Skin epidermis (tissue), 12 donors: Measurements from ENCODE around the gene RPTOR.
"Not testable (repeated sequence)": the region's sequence is repeated elsewhere in the genome, so short reads cannot be mapped to it uniquely, and the experiment has no call there.

Experiments
- H3K27ac ChIP-seq, 21 experiments: fragments of 200-600 bp; sonication (generic) in 11 of 21; one replicate each; pipeline ENCODE4 v1.5.0; 2020; ENCODE audit warnings: mild to moderate bottlenecking in 3 of 21, inconsistent platforms in 2 of 21, moderate library complexity in 2 of 21
- H3K4me3 ChIP-seq, 7 experiments: fragments of 200-600 bp; sonication (generic) in 2 of 7; one replicate each; pipeline ENCODE4 v1.5.0; 2020; ENCODE audit warnings: inconsistent platforms in 2 of 7, mild to moderate bottlenecking in 2 of 7, moderate library complexity in 1 of 7

RPTOR gene, protein sequence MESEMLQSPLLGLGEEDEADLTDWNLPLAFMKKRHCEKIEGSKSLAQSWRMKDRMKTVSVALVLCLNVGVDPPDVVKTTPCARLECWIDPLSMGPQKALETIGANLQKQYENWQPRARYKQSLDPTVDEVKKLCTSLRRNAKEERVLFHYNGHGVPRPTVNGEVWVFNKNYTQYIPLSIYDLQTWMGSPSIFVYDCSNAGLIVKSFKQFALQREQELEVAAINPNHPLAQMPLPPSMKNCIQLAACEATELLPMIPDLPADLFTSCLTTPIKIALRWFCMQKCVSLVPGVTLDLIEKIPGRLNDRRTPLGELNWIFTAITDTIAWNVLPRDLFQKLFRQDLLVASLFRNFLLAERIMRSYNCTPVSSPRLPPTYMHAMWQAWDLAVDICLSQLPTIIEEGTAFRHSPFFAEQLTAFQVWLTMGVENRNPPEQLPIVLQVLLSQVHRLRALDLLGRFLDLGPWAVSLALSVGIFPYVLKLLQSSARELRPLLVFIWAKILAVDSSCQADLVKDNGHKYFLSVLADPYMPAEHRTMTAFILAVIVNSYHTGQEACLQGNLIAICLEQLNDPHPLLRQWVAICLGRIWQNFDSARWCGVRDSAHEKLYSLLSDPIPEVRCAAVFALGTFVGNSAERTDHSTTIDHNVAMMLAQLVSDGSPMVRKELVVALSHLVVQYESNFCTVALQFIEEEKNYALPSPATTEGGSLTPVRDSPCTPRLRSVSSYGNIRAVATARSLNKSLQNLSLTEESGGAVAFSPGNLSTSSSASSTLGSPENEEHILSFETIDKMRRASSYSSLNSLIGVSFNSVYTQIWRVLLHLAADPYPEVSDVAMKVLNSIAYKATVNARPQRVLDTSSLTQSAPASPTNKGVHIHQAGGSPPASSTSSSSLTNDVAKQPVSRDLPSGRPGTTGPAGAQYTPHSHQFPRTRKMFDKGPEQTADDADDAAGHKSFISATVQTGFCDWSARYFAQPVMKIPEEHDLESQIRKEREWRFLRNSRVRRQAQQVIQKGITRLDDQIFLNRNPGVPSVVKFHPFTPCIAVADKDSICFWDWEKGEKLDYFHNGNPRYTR (N-terminal part only)

DNA sequence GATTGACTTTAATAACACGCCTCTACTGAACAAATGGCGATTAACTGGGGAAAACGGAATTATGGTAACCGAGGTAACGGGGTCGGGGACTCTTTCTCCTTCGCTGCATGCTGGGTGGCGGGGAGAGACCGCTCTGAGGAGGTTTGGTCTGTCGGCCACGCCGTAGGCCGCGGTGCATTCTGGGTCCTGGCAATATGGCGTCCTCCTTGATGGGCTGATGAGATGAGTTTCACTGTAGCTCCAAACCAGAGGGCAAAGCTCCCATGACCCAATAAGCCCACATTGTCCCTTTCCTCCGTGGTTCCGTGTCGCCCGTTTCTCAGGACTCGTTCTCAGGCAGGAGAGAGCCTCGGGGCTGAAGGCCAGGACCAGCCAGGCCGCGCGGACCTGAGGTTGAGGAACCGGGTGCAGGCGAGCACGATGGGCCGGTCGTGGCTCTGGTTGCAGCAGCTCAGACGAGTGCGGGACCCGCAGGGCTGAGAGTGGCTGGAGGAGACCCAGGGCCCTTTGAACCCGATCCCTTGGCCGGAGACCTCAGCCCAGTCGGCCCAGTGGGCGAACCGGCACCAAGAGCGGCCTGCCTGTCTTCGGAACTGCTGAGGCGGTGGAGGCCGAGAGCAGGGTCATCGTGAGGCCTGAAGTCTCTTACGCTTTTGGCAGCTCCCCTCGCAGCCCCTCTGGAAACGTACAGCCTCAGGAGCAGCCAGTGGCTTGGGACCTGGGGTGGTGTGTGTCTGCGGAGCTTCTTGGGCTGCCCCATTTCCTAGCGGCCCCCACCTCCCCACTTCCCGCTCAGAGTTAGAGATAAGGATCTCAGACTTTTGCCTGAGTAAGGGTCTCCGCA lies at the start of gene RPTOR:
TSS of gene RPTOR (plus strand) at position 184 of the 844 bp plus-strand sequence. CDS start 792 bp downstream, outside the sequence.
- Histone ChIP-seq H3K4me3 (peak within 1 kb of the TSS; percentile 80 to 98 (median 92)), H3K27ac (peak within 1 kb of the TSS; percentile 62 to 91 (median 88))

- H3K4me3 ChIP-seq: no peak overlapping the region
- H3K27ac ChIP-seq: peak overlapping the region in 3 of 21 experiments; percentile 37 to 60 (median 37)
These were observed 46.9 kb upstream of the RPTOR start for GRCh38 chr17:80497726-80498241.

GRCh38 chr17:80498242-80498919 lies 46.3 kb upstream of the RPTOR start:
- Histone ChIP-seq H3K4me3 (no peak overlapping the region), H3K27ac (peak overlapping the region in 5 of 21 experiments; percentile 10 to 60 (median 37))

DNA sequence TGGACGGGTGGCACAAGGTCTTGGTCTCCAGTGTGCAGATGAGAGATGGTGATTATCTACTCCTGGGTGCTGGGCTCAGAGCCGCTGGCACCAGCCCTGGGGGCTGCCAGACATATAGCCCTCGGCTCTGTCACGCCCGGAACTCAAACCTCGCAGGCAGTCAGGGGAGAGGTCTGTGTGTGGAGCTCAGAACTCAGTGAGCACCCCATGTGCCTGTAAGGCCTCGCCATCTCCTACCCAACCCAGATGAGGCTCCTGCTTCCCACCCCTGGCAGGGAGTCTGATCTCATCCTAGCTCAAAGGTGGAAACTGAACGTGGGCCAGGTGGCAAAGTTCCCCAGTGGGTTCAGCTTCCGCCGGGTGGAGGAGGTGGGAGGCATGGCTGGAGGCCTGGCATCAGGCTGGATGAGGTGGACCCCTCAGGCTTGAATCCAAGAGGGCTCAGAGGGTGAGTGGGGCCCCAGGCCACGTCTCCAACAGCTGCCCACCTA lies 45.7 kb upstream of the RPTOR start:
- H3K4me3 ChIP-seq: no peak overlapping the region
- peak overlapping the region in 3 of 21 experiments; percentile 10 to 60 (median 37) for H3K27ac ChIP-seq

- Histone ChIP-seq H3K27ac (no peak overlapping the region), H3K4me3 (no peak overlapping the region)
These were observed 45.1 kb upstream of the RPTOR start for GRCh38 chr17:80499560-80499959.

GRCh38 chr17:80499961-80500665 lies 44.5 kb upstream of the RPTOR start:
- no peak overlapping the region for H3K4me3 ChIP-seq
- peak overlapping the region in 1 of 21 experiments; percentile 73 for H3K27ac ChIP-seq

DNA sequence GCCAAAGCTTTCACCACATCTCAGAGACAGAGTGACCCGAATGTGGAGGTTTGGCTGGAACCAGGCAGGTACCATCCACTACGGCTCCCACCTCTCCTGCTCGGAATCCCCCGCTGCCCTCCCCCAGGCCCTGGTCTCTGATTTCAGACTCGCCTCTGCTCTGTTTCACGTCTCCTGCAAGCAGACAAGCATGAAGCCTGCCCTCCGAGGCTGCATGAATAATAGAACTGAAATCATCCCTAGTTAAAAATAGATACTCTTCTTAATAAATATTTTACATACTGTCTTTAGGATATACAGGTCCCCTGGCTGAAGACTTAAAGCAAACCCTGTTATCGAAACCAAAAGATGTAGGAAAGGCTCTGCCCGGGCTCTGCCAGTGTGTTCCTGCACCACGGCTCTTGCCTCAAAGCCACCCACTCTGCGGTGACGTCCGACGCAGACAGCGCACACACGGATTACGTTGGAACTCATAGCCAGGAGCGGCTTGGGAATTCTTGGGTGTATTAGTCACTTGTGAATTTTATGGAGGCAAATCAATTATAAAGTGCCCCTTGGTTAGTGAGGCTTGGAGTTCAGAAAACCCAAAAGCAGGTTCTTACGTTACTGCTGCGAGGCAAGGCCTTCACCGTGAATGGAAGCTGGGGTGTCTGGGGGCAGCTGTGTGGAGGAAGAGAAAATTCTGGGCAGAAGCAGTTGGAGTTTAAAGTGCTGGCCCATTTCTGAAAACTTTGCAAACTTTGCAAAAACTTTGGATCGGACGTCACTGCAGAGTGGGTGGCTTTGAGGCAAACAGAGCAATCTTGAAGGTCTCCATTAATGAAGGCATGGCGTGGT lies 42.7 kb upstream of the RPTOR start:
- Histone ChIP-seq H3K27ac (peak overlapping the region in 14 of 21 experiments; percentile 17 to 79 (median 66)), H3K4me3 (peak overlapping the region in 1 of 7 experiments; percentile 25)

- Histone ChIP-seq H3K27ac (peak overlapping the region in 4 of 21 experiments; percentile 17 to 68 (median 36)), H3K4me3 (no peak overlapping the region)
These were observed 42.1 kb upstream of the RPTOR start for GRCh38 chr17:80502578-80502877.

DNA sequence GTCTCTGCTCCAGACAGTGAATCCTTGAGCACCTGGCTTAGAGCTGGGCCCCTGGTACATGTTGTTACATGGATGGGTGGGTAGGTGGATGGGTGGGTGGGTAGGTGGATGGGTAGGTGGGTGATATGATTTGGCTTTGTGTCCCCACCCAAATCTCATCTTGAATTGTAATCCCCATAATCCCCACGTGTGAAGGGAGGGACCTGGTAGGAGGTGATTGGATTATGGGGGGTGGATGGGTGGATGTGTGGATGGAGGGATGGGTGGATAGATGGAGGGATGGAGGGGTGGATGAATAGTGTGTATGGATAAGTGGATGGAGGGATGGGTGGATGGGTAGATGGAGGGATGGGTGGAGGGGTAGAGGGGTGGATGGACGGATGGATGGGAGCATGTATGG lies 41.6 kb upstream of the RPTOR start:
- no peak overlapping the region for H3K4me3 ChIP-seq
- H3K27ac ChIP-seq: peak overlapping the region in 2 of 21 experiments; percentile 23 to 49

- Histone ChIP-seq H3K4me3 (no peak overlapping the region), H3K27ac (no peak overlapping the region)
These were observed 40.7 kb upstream of the RPTOR start for GRCh38 chr17:80503921-80504320.

DNA sequence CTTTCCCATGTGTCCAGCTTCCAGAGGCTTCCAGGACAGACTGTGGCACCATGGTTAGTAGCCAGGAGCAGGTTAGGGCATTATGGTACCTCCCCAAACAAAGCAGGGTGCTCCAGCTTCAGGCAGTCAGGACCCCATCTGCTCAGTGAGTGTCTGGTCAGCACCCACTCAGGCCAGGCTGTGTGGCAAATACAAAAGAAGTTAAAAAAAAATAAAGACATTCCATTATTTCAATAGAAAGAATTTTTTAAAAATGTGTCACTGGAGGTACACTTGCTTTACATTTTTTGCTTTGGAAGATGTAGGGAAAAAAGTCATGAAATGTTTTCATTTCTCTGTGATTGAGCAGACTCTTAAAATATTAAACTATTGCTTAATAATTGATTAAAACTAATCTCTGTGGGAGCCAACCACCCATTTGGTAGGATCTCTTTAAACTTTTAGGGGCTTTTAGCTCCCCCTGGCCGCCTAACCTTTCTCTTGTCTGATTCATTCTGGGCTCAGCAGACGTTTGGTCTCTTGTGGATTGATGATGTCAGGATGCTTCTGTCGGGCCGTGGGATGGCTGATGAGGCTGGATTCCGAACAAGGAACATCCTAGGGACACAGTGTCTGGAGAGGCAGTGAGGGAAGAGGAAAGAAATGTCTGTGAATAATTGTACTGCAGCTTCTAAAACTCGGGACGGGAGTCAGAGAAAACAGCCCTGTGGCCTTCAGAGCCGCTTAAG lies 39.8 kb upstream of the RPTOR start:
- Histone ChIP-seq H3K27ac (no peak overlapping the region), H3K4me3 (no peak overlapping the region)

DNA sequence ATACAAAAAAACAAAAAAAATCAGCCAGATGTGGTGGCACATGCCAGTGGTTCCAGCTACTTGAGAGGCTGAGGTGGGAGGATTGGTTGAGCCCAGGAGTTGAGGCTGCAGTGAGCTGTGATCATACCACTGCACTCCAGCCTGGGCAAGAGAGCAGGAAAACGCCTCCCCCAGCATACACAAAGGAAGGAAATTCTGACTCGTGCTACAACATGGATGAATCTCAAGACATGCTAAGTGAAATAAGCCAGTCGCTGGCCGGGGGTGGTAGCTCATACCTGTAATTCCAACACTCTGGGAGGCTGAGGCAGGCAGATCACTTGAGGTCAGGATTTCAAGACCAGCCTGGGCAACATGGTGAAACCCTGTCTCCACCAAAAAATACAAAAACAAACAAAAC lies 37.5 kb upstream of the RPTOR start:
- not testable (repeated sequence) for H3K4me3 ChIP-seq, H3K27ac ChIP-seq

DNA sequence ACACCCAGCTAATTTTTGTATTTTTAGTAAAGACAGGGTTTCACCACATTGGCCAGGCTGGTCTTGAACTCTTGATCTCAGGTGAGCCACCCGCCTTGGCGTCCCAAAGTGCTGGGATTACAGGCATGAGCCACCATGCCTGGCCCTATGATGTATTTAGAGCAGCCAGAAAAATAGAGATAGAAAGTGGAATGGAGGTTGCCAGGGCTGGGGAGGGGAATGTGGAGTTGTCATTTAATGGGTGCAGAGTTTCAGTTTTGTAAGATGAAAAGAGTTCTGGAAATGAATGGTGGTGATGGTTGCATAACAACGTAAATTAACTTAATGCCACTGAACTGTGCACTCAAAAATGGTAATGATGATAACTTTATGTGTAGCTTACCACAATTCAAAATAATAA lies 36.7 kb upstream of the RPTOR start:
- Histone ChIP-seq H3K4me3 (no peak overlapping the region), H3K27ac (no peak overlapping the region)

DNA sequence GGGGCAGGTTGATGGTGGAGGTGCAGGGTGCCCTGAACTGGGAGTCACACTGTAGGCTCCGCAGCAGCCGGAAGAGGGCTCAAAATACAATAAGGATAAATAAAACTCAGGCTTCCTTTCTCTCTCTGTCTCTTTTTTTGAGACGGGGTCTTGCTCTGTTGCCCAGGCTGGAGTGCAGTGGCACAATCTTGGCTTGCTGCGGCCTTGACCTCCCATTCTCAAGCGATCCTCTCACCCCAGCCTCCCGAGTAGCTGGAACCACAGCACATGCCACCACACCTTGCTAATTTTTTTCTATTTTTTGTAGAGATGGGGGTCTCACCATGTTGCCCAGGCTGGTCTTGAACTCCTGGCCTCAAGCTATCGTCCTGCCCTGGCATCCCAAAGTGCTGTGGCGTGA lies 35.3 kb upstream of the RPTOR start:
- Histone ChIP-seq H3K27ac (no peak overlapping the region), H3K4me3 (no peak overlapping the region)

GRCh38 chr17:80510132-80510531 lies 34.5 kb upstream of the RPTOR start:
- Histone ChIP-seq H3K4me3 (no peak overlapping the region), H3K27ac (no peak overlapping the region)

- no peak overlapping the region for H3K27ac ChIP-seq
These were observed 33.9 kb upstream of the RPTOR start for GRCh38 chr17:80510772-80511171.

More at GRCh38 chr17:80510772-80511171, 33.9 kb upstream of the RPTOR start:
- H3K4me3 ChIP-seq: no peak overlapping the region
